Fibroblast of skin of left biceps (primary cell): ENCODE measurements around the gene BORCS8.
"Not testable (repeated sequence)": the region's sequence is repeated elsewhere in the genome, so short reads cannot be mapped to it uniquely, and the experiment has no call there.

Experiments
- DNase-seq, 2 experiments: peaks; one replicate each; pipeline ENCODE4 v3.0.0-alpha.2; 2013; ENCODE audit warnings: low read depth in 2 of 2

The BORCS8 gene

DNA sequence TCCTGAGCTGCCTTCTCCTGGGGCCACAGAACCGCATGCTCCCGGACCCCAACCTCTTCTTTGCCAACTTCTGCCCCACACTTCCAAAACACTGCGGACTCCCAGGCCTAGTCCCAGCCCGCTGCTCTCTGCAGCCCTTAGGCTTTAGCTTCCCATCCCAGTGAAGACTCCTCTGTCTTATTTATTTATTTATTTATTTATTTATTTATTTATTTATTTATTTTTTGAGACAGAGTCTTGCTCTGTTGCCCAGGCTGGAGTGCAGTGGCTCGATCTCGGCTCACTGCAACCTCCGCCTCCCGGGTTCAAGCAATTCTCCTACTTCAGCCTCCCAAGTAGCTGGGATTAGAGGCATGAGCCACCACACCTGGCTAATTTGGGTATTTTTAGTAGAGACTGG, 43.4 kb downstream of the BORCS8 start:
- DNase-seq: not testable (repeated sequence)

DNA sequence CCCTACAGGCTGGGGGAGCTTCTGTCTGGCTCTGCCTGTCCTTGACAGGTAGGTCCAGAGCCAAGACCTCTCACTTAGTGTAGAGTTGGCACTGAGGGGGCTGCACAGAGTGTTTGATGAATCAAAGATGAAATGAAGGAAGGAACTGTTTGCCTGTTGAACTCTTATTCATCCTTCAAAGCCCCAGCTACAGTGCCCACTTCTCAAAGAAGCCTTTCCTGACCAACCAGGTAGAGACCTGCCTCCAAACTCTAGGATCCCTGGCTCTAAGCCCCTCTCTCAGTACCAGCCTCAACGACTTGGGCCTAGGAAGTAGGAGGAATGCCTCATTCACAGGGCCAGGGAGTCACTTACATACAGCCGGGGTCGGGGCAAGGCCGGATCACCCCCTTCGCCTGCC, 44.6 kb downstream of the BORCS8 start:
- DNase-seq: no peak

DNA sequence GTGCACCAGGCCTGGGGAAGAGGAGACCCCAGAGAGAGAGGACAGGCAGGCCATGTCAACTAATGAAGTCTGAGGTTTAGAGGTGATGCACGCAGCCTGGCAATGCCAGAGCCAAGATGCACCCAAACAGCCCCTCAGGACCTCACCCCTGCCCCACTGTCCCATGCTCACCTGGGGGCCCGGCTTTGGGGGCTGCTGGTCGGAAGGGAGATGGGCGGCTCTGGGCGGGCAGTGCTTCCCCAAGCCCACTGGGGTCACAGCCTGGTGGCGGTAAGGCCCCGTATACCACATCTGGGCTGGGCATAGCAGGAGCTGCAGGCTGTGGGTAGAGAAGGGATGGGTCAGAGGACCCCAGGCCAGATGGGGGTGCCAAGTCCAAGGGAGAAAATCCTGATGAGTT, 45.1 kb downstream of the BORCS8 start:
- DNase-seq: no peak

DNA sequence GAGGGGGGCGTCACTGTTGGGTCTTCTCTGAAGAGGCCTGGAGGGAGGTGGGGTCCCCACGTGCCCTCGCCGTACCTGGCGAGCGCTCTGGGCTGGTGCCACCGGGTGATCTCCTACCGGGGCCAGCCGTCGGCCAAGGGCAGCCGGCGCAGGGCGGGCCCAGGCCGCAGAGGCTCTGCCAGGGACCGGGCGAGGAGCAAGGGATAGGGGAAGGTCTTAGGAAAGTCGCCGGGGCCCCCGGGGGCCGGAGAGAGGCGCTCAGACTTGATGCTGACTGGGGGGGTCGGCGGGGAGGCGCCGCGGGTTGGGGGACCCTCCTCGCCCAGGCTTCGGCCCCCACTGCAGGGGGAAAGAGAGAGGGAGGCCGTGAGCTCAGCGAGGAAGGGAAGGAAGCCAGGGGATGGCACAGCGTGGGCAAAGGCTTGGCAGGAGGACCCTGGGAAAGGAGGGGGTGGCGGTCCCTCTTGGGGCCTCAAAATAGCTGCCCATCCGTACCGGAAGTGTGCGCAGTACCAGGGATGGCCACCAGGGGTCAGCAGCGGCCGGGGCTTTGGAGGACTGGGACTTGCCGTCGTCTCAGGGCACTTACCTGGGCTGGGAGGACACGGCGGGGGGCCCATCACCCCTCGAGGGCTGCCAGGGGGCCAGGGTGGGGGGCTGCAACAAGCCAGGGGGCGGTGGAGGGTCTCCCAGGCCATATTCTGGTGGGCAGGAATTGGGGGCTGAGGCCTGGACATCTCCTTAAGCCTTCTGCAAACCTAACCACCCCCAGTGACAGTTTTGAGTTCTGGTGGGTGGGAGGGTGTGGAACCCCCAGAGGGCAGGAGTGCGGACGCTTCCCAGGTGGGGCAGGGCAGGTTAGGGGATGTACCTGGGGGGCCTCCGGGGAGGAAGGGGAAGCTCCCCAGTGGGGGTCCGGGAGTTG, 46.0 kb downstream of the BORCS8 start:
- DNase-seq: peak; percentile 10 to 20

DNA sequence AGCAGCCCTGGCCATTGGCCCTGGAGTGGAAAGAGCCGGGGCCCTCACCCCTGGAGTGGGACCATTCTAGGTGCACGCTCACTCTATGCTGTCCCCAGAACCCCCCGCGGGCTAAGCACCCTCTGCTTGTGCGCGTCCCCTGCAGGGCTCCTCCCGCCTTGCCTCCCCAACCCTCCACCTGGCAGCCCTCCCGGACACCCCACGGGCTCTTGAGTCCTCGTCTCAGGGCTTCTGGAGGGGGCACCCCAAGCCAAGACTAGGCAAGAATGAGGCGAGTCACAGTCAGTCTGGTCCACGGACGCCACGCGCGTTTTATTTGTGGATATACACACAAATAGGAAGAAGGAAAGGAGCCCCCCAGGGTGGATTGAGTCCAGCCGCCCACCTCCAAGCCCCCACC, 46.7 kb downstream of the BORCS8 start:
- DNase-seq: no peak

DNA sequence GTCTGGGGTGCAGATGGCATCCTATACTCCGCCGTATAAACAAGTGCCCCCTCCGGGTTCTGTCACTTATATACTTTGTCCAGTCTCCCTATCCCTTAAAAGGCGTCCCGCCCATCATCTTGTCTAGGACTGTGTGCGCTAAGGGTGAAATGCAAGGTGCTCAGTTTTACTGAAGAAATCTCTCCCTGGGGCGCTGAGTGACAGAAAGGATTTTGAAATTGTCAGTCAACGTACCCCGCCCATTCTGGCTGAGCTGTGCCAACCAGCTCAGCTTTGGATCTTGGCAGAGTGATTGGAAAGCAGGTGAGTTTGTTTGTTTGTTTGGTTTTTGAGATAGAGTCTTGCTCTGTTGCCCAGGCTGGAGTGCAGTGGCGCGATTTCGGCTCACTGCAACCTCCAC, 49.6 kb downstream of the BORCS8 start:
- no peak for DNase-seq

DNA sequence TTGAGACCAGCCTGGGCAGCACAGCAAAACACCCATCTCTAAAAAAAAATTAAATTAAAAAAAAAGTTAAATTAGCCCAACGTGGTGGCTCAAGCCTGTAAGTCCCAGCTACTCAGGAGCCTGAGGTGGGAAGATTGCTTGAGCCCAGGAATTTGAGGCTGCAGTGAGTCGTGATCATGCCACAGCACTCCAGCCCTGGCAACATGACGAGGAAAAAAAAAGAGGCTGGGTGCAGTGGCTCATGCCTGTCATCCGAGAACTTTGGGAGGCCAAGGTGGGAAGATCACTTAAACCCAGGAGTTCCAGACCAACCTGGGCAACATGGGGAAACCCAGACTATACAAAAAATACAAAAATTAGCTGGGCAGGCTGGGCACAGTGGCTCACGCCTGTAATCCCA, 51.5 kb downstream of the BORCS8 start:
- no peak for DNase-seq

DNA sequence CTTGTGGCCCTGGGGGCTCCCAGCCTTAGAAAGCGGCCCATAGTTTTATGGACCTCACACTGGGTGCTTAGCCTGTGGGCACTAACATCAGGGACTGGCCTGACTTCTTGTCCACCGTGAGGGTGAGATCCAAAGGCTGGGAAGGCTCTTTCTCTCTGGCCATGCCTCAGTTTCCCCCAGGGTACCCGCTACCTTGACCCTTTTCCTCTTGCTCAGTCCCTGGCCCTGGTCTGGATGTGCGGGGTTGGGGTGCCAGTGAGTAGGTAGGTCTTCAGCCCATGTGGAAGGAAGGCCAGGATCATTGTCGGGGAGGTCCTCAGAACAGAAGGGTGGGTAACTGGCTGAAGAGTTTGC, 52.1 kb downstream of the BORCS8 start:
- no peak for DNase-seq

DNA sequence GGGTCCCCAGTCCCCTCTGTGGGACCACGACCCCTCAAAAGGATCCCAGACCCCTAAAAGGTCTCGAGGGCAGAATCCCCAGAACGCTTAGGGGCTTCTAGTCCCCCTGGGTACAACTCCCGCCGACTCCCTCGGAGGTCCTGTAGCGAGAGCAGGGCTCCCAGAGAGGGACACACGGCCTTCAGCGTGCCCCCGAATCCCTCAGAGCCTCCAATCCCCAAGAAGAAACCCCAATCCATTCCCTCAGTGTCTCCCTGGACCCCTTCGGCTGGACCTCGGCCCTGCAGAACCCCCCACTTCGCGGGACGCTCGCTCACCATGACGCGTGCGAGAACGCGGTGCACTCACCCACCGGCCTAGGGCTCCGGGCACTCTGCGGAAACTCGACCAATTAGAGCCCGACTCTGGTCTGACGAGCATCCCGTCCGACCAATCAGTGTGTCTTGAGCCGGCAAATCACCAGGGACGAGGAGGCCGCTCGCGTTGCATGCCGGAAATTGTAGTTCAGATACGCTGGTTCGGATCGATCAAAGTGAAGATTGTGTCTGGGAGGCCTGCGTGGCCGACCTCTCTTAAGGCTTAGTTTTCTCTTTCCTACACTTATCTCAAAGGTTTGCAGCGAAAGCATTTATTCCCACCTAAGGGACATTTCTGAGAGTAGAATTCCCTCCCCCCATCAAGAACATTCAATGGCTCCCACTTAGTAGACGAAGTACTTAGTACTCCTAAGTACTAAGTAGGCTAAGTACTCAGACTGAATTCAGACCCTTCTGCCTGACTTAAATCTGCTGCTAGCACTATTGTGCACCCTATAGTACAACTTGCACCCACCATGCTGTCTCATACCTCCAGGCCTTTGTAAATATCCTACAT, 53.6 kb downstream of the BORCS8 start, which contains the start of gene TMEM161A:
TMEM161A (minus strand) TSS at position 370 of the 873 bp plus-strand sequence; CDS start at position 320, 50 bp downstream.
- peak; percentile 98 to 99 for DNase-seq

DNA sequence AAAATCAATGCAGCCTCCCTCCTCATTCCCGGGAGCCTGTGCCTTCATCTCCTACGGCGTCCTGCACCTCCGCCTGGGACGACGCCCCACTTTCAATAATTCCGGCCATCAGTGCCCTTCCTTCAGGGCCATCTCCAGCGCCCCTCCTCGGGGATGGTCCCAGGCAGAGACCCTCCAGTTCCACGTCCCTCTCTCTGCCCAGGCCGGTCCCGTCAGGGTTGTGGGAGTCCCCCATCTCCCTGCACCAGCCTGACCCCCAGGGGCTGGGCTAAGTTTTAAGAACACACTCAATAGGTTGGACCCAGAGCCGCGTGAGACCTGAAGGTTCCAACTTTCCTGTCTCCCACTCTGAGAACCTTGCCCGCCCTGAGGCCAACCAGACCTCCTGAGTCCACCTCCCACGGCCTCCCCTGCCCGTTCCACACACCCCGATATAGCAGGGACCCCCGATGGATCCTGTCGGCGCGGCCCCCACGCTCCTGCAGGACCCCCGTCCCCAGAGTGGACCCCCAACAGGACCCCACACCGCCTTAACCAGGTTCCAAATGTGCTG, 54.3 kb downstream of the BORCS8 start:
- DNase-seq: no peak

DNA sequence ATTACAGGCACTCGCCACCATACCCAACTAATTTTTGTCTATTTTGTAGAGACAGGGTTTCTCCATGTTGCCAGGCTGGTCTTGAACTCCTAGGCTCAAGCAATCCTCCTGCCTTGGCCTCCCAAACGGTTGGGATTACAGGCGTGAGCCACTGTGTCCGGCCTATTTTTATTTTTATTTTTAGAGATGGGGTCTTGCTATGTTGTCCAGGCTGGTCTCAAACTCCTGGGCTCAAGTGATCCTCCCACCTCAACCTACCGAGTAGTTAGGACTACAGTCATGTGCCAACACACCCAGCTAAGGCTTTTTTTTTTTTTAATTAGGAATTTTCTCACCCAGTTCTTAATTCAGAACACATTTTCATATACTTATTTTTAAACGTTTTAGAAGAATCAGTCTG, 56.2 kb downstream of the BORCS8 start:
- not testable (repeated sequence) for DNase-seq

DNA sequence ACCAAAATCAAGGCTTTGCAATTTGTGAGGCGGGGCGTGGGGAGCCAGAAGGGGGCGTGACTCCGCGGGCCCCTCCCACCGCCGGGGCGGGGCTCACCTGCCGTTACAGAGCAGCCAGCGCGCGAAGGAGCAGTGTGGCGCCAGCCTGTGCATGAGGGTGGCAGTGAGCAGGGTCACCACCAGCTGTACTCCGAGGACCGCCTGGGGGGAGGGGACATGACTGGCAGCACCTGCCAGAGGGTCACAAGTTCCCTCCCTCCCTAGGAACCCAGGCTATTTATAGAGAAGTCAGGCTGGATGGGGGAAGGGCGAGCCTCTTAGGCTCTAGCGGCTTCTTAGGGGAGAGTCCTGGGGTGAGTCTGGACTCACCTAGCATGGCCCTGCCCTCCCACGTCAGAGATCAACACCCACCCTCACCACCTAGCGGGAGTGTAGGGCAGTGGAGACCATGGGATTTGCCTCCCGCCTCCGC, 57.2 kb downstream of the BORCS8 start:
- DNase-seq: no peak

DNA sequence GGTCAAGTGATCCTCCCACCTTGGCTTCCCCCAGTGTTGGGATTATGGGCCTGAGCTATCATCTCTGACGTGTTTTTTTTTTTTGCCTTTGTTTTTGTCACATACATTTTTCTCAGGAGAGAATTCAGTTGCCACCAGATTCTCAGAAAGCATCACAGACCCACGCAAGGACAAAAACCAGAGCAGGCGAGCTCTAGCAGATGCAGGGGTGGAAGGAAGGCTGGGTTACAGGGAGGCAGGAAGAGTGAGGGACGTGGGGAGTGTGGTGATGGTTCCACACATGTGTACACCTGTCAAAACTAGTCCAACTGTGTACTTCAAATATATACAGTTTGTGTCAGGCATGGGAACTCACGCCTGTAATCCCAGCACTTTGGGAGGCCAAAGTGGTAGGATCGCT, 58.0 kb downstream of the BORCS8 start:
- no peak for DNase-seq

DNA sequence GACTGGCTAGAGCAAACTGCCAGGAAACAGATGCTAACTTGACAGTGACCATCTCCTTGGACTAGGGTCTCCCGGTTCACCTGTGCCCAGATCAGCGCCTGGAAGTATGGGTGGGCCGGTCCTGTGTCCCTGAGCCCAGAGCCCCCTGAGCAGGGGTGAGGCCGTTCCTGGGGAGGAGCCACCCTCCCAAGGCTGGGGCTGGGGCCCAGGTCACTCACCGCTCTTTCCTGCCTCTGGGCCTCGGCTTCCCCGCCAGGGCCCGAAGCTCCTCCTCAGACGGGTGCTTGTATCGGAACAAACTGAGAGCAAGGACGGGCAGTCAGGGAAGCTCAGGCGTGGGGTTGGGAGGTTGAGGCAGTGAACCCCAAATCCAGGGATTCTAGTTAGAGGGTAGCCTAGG, 59.0 kb downstream of the BORCS8 start:
- no peak for DNase-seq

DNA sequence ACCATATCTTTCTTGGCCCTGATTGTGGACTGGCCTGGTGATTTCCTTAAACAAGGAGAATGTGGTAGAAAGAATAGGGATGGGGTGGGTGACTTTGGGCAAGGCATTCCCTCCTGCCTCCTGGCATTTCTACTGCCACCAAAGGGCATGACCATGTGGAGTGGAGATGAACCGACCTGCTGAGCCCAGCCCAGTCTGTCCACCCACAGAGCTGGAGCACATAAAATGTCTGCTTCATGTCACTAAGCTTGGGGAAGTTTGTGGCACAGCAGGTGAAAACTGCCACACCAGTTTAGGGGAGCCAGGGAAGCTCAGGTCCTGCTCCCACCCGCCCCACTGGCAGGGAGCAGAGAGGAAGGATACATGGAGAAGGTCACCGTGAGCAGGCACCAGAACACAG, 60.0 kb downstream of the BORCS8 start:
- DNase-seq: no peak
